Measurements from ENCODE around the gene NFYC. TPM values are rescaled to one million over a fixed set of nuclear protein-coding genes. Genes with fewer than 3 reads are reported as not detected.

The NFYC gene
- total RNA-seq, 4 donors from 2014 or later, result 29.8 to 44.6 (median 32.4) TPM

DNA sequence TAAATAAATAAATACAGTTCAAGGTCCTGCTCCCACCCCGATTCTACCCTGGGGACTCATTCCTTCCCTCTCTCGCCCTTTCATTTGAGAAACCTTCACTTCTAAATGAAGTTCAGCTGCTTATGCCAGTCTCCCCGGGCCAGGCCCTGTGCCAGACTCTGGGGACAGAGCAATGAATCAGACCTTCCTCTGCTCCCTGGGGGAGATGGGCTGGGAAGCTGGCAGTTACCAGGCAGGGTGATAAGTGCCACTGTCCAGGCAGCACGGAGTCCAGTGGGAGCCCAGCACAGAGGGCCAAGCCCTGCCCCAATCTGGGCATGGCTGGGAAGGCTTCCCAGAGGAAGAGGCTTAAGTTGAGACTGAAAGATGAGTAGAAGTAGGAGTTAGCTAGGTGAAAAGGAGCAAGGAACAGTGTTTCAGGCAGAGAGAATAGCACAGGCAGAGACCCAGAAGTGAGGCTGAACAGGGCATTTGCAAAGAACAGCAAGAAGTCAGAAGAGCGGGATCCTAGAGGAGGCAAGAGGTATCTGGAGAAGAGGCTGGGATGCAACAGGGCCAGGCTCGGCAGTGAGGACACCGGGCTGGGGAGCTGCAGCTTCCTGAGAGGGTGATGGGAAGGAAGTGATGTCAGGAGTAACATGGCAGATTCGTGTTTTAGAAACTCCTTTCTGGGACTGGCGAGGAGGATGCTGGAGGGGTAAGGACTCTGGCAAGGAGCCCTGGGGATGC lies 105.6 kb downstream of the NFYC start:
- TF ChIP-seq, protein P1, sequence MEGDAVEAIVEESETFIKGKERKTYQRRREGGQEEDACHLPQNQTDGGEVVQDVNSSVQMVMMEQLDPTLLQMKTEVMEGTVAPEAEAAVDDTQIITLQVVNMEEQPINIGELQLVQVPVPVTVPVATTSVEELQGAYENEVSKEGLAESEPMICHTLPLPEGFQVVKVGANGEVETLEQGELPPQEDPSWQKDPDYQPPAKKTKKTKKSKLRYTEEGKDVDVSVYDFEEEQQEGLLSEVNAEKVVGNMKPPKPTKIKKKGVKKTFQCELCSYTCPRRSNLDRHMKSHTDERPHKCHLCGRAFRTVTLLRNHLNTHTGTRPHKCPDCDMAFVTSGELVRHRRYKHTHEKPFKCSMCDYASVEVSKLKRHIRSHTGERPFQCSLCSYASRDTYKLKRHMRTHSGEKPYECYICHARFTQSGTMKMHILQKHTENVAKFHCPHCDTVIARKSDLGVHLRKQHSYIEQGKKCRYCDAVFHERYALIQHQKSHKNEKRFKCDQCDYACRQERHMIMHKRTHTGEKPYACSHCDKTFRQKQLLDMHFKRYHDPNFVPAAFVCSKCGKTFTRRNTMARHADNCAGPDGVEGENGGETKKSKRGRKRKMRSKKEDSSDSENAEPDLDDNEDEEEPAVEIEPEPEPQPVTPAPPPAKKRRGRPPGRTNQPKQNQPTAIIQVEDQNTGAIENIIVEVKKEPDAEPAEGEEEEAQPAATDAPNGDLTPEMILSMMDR (IDR thresholded peaks at IDR 0.05), result no peak
- DNase-seq (ENCODE audit: low spot score) (no peak), ATAC-seq (ENCODE audit: low FRiP score) (no peak)

DNA sequence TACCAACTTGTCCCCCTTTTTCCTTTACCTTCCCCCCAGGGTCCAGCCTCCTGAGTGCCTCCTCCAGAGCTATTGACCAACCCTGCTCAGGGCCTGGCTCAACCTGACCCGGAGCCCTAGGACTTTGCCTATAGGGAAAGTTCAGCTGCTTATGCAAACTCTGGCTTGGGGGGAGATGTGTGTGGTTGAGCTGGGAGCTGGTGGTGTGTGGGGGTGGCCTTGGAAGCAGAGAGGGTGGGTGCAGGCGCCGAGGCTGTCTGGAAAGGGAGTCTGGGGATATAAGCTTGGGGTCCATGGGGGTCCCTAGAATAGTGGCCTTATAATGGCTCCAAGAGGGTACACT lies 106.1 kb downstream of the NFYC start:
- DNase-seq (ENCODE audit: low spot score) (no peak), ATAC-seq (ENCODE audit: low FRiP score) (no peak)
- TF ChIP-seq, protein P1 (IDR thresholded peaks at IDR 0.05), result no peak

DNA sequence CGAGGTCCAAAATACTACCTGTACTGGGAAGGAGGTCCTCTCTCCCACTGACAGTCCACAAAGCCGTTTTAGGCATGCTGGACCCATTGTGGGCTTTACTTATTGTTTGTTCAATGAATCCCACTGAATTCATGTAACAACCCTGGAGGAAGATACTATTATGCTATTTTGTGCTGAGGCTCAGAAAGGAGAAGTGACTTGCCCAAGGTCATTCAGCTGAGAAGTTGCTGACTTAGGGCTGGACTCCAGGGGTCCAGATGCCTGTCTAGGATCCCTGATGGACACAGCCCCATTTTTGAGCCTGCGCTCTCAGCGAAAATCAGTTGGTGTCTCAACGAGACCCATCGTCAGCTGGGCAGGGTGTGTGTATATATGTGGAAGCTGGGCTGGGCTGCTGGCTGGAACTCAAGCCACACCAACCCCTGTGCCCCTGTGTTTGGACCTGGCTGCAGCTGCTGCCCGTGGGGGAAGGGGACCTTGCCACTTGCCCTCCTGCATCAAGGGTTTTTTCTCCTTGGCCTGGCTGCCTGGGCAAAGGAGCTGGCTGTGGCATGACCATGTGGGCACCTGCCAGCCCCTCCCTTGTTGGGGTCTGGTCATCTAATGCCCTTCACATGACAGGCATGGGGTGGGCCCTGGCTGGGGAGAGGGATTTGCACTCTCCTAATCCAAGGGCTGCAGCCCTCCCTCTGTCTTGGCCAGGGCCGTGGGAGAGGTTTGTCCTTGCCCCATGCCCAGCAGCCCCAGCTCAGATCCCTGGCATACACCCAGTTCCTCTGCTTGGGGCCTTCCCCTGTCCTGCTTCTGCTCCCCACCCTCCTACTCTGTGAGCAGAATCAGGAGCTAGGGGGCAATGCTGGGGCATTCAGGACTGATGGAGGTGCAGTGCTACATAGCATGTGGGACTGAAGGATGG lies 107.1 kb downstream of the NFYC start:
- ATAC-seq (ENCODE audit: low FRiP score) (no peak), DNase-seq (ENCODE audit: low spot score) (no peak)
- TF ChIP-seq, protein P1 (IDR thresholded peaks at IDR 0.05), result no peak

DNA sequence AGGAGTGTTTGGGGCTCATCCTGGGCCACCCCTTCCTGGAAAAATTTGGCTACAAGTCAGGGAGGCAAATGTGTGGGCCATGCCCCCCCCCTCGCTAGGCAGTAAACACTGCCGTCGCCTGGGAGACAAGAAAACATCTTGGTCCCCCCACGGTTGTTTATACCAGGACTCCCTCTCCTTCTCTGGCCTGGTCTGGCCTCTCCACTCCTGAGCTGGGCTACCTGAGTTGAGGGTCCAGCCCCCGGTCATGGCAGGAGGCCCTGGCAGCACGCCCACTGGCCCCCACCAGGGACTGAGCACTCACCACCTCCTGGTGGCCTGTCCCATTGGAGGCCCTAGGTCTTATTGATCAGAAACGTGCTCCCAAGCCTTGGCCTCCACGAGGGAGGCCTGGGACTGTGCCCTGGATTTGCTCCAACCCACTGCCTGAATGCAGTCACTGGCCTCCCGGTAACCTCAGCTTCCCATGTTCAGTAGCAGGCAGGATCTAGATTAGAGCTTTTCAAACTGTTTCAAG lies 107.9 kb downstream of the NFYC start:
- TF ChIP-seq, protein P1 (IDR thresholded peaks at IDR 0.05), result no peak
- DNase-seq (ENCODE audit: low spot score) (no peak), ATAC-seq (ENCODE audit: low FRiP score) (no peak)

DNA sequence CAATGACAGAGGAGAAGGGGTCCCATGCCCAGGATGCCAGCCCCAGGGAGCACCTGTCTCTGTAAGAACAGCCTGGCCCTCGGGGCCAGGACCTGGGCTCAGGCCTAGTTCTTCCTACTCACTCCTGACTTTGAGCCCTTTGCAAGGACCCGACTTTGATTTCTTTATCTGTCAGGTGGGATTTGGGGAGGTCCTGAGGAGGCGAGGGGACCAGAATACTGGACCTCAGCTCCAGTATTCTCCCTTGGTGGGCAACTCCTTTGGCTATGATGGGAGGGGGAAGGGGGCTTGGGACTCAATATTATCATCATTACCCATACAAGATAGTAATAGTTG lies 110.2 kb downstream of the NFYC start:
- DNase-seq (ENCODE audit: low spot score), result no peak
- TF ChIP-seq, protein P1 (IDR thresholded peaks at IDR 0.05), result no peak
- no peak for ATAC-seq (ENCODE audit: low FRiP score)

DNA sequence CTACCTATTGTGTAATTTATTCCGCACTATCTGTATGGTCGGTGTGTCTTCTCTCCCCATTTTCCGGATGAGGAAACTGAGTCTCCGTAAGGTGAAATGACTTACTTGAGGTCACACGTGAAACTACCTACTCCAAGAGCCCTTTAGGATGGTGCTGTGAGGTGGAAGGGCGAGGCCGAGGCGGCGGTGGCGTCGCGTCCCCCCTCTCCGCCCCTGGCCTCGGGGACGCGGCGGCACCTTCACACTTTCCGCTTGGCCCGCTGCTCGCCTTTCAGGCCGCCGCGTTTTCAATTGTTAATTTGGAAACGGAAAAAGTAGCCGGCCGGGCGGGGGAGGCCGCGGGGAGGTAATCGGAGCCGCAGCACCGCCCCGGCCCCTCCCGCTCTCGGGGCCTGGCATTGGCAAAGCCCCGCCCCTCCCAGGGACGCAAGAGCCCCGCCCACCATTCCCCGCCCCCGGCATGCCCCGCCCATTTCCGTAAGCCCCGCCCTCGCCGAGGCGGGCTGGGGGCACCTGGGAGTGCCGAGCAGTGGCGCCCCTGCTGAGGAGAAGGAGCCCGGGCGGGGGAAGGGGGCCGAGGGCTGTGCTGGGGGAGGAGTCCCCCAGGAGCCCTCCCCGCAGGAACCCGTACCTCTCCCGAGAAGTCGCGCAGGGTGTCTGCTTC lies 110.7 kb downstream of the NFYC start:
- DNase-seq (ENCODE audit: low spot score) (peak; percentile 52), ATAC-seq (ENCODE audit: low FRiP score) (peak; percentile 78)
- TF ChIP-seq, protein P1 (IDR thresholded peaks at IDR 0.05), result no peak
